GM21528 (cell line): ENCODE measurements around the gene EGR1.
A peak's percentile ranks its signal among the peaks of the same experiment; 100 is the strongest.

Experiments used
- ATAC-seq: cut with Tn5 transposase; IDR thresholded peaks from one replicate; pipeline ENCODE4 v1.9.1; 2021; ENCODE audit warnings: mild to moderate bottlenecking, moderate library complexity; ENCODE audit not compliant: unreplicated experiment, low FRiP score

The EGR1 gene

DNA sequence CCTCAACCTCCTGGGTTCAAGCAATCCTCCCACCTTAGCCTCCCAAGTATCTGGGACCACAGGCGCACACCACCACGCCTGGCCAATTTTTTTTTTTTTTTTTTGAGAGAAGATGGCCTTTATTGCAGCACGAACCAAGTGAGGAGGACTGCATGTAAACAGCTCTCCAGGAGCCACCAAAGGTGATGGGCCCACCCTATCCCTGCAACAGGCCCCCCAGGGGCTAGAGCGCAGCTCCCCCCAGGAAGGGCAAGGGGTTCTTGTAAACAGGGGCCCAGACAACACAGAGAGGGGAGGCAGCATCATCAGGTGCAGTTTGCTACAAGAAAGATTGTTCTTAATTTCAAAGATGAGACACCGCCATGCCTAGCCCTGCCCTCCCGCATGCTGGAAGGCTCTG is 12.6 kb upstream of the EGR1 start:
- ATAC-seq, result no peak

DNA sequence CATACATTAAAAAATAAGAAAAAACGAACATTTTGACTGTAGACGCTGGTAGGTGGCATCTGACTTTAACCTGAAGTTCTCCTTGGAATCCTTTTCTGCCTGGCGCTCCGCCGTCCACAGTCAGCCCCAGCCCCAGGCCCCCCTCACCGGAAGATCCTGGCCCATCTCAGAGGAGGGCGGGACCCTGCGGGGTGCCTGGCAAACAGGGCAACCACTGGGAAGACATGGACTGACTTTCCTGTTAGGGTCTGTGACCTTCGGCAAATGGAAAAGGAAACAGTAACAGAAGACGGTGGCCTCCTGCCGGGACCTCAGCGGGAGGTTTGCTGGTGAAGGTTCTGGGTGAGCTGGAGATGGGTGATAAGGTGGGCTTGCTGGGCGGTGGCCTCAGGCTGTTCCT is 11.7 kb upstream of the EGR1 start:
- no peak for ATAC-seq

GRCh38 chr5:138454121-138454520 is 11.2 kb upstream of the EGR1 start:
- no peak for ATAC-seq

DNA sequence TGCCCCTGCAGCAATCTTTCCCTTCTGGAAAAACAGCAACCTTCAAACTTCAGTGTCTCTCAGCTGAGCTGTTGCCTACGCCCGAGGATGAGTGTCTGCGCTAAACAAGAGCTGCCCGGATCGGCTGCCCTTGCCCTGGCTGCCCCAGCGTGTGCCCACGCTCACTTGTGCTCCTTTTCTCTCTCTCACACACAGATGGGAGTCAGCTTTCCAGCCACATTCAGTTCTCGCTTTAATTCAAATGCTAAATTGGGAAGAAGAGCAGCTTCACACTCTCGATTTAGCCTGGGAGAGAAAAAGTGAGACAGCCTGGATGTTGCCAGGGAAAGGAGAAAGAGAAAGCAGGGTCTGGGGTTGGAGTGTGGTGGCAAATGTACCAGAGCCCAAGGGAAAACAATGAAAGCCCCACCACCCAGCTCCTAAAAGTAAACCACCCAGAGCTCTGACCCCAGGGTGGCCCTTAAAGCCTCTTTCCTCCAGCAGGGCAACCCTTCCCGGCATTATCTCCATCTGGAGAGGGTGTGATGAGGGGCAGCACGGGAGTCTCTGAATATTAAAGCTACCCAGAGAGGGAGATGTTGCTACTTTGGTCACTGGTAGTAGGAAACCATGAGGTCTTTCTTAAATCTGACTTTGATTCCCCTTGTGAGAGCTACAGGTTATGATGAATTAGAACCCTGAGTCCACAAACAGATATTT is 9.9 kb upstream of the EGR1 start:
- no peak for ATAC-seq

DNA sequence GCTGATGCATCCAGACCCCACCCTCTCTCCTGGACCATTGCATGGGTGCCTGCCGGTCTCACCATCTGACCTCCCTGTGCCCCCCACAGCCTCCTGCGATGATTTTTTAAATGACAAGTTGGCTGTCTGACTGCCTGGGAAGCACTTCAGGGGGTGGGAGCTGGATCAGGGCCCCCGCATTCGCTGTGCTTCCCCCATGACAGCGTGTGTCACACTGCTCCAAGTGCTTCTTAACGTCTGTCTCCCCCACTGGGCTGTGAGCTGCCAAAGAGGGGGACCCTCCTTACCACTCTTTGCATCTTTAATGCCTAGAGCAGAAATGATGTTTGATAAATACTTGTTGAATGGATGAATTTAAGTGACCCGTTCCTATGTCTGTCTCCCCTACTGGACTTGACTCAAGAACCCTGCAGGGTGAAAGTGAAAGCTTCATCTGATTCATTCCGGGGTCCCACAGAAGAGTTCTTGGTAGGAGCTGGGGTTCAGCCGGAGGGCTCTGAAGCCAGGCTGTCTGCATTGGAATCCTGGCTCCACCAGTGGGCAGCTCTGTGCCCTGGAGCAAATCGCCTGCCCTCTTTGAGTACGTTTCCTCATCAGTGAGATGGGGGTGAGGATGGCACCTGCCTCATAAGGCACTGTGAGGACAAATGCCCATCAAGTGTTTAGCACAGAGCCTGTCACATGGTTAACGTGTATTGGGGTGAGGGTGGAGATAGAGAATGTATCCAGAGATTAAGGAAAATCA is 7.6 kb upstream of the EGR1 start:
- ATAC-seq, result no peak

DNA sequence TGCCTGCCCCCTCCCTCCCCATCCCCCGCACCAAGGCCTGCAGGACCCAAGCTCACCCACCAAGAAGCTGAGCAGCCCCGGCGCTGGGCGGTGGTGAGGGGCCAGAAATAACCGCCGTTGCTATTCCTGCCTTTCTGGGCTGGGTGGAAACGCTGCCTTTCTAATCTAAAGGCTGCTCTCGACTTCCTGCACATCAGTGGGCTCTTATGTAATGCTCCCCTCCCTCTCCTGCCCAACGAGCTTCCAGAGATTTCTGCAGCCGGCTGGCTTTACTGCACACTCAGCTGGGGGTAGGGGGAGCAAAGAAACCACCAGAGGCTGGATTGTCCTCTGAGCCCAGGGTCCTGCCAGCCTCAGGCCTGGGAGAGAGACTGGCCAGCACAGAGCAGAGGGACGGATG is 6.9 kb upstream of the EGR1 start:
- no peak for ATAC-seq

GRCh38 chr5:138458856-138459255 is 6.4 kb upstream of the EGR1 start:
- ATAC-seq, result no peak

- ATAC-seq, result no peak
Observed at GRCh38 chr5:138459311-138459933, 5.9 kb upstream of the EGR1 start.

GRCh38 chr5:138460032-138460693 is 5.1 kb upstream of the EGR1 start:
- ATAC-seq, result no peak

GRCh38 chr5:138461343-138462125 is 3.7 kb upstream of the EGR1 start:
- no peak for ATAC-seq

DNA sequence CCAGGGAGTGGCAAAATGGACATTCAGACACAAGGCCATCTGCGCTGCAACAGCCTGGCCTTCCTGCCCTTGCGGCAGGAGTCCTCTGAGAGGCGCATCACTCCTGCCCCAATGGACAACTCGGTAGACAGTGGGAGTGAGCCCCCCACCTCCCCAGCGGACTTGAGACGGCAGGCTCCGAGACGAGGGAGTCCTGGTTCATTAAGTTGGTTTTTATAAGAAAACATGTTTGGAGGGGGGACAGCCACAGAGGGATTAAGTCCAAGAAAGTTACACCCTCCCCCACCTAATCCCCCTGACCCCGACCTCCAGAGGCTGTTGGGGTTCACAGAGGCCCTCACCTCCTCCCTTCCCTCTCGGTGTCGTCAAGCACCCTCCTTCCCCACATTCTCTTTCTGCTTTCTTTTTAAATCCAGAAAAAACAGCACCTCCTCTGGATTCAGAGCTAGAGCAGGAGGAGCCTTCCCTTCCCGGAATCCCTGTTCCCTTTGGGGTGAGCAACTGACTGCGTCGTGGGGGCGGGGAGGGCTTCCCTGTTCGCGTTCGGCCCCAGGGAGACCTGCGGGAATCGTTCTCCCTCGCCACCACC is 1.8 kb upstream of the EGR1 start:
- ATAC-seq, result no peak

DNA sequence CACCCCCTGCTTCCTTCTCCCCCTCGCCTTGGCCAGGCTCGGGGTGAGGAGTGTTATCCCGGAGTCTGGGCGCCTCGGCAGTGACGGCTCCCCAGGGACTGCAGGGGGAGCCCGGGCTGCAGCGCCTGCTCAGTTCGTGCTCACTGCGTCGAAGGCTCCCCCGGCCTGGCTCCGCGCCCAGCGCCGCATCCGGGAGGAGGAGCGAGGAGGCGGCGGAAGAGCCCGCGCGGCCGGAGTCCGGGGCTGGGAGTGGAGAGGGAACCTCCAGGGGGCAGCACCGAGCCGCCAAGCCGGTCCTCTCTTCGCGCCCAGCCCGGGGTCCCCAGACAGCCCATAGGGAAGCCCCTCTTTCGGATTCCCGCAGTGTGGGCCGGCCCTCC is 1.3 kb upstream of the EGR1 start:
- peak; percentile 52 for ATAC-seq

- ATAC-seq, result peak; percentile 78
Observed at GRCh38 chr5:138464388-138465260, 655 bp upstream of the EGR1 start.

DNA sequence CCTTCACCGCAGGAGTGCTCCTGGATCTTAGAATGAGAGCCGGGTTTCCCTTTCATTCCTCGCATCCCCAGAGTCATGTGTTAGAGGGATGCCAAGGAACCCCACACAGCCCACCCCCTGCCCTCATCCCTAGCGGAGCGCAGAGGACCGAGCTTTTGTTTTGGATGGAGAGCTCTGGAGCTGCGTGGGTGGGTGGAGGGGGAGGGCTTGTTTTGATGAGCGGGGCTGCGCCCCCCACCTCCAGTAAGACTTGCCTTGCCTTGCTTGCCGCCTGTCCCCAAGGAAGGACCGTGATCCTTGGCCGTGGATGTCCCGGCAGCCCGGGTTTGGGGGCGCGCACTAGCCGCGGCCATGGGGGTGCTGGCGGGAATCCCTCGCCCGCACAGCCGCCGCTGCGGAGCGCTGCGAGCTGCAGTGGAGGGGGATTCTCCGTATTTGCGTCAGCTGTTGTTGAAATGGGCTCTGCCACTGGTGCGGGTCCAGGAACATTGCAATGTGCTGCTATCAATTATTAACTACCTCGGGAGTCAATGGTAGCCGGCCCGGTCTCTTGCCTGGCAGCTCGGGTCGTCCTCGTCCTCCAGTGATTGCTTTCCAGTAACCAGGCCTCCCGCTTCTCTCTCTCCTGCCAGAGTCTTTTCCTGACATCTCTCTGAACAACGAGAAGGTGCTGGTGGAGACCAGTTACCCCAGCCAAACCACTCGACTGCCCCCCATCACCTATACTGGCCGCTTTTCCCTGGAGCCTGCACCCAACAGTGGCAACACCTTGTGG is 1.0 kb downstream of the EGR1 start:
- ATAC-seq, result no peak

DNA sequence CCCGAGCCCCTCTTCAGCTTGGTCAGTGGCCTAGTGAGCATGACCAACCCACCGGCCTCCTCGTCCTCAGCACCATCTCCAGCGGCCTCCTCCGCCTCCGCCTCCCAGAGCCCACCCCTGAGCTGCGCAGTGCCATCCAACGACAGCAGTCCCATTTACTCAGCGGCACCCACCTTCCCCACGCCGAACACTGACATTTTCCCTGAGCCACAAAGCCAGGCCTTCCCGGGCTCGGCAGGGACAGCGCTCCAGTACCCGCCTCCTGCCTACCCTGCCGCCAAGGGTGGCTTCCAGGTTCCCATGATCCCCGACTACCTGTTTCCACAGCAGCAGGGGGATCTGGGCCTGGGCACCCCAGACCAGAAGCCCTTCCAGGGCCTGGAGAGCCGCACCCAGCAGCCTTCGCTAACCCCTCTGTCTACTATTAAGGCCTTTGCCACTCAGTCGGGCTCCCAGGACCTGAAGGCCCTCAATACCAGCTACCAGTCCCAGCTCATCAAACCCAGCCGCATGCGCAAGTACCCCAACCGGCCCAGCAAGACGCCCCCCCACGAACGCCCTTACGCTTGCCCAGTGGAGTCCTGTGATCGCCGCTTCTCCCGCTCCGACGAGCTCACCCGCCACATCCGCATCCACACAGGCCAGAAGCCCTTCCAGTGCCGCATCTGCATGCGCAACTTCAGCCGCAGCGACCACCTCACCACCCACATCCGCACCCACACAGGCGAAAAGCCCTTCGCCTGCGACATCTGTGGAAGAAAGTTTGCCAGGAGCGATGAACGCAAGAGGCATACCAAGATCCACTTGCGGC is 1.8 kb downstream of the EGR1 start:
- ATAC-seq, result no peak

GRCh38 chr5:138467711-138468132 is 2.4 kb downstream of the EGR1 start:
- ATAC-seq, result no peak

GRCh38 chr5:138468133-138468965 is 3.1 kb downstream of the EGR1 start:
- no peak for ATAC-seq
